ENCODE results near the gene MAMLD1. TPM values are rescaled to one million over a fixed set of nuclear protein-coding genes. Genes with fewer than 3 reads are reported as not detected.

The MAMLD1 gene
- total RNA-seq, 2 donors from 2014 or later, result 0.56 to 3.3 TPM

GRCh38 chrX:150460781-150461180, 97.7 kb downstream of the MAMLD1 start:
- DNase-seq (ENCODE audit: low spot score), result no peak
- H3K4me3 ChIP-seq, result no peak overlapping the region
- no peaks in the 10 kb centered on the region for H3K27me3 ChIP-seq
- no peak for TF ChIP-seq CTCF (IDR thresholded peaks at IDR 0.05)
- H3K36me3 ChIP-seq, result no peaks in the 10 kb centered on the region
- no peaks in the 10 kb centered on the region for H3K4me1 ChIP-seq
- no peak overlapping the region for H3K27ac ChIP-seq
- no peaks in the 10 kb centered on the region for H3K9me3 ChIP-seq

GRCh38 chrX:150463566-150463965, 100.4 kb downstream of the MAMLD1 start:
- peaks cover 0 to 3% of the 10 kb centered on the region in 2 donors for H3K4me1 ChIP-seq
- H3K36me3 ChIP-seq, result no peaks in the 10 kb centered on the region
- DNase-seq (ENCODE audit: low spot score), result peak; percentile 13
- no peak overlapping the region for H3K4me3 ChIP-seq
- no peak for TF ChIP-seq CTCF (IDR thresholded peaks at IDR 0.05)
- no peak overlapping the region for H3K27ac ChIP-seq
- H3K27me3 ChIP-seq, result no peaks in the 10 kb centered on the region
- no peaks in the 10 kb centered on the region for H3K9me3 ChIP-seq

GRCh38 chrX:150464001-150464400, 100.9 kb downstream of the MAMLD1 start:
- H3K9me3 ChIP-seq, result no peaks in the 10 kb centered on the region
- peaks cover 0 to 3% of the 10 kb centered on the region in 2 donors for H3K4me1 ChIP-seq
- no peak overlapping the region for H3K4me3 ChIP-seq
- DNase-seq (ENCODE audit: low spot score), result peak; percentile 16
- TF ChIP-seq CTCF (IDR thresholded peaks at IDR 0.05), result no peak
- H3K36me3 ChIP-seq, result no peaks in the 10 kb centered on the region
- H3K27ac ChIP-seq, result no peak overlapping the region
- no peaks in the 10 kb centered on the region for H3K27me3 ChIP-seq

GRCh38 chrX:150465326-150465725, 102.2 kb downstream of the MAMLD1 start:
- Histone ChIP-seq H3K27ac (peak overlapping the region; percentile 16 to 40), H3K9me3 (no peaks in the 10 kb centered on the region), H3K36me3 (no peaks in the 10 kb centered on the region), H3K27me3 (no peaks in the 10 kb centered on the region), H3K4me3 (no peak overlapping the region), H3K4me1 (peaks cover 0 to 3% of the 10 kb centered on the region in 2 donors)
- no peak for DNase-seq (ENCODE audit: low spot score)
- no peak for TF ChIP-seq CTCF (IDR thresholded peaks at IDR 0.05)

- H3K4me1 ChIP-seq, result peaks cover 0 to 3% of the 10 kb centered on the region in 2 donors
- H3K36me3 ChIP-seq, result no peaks in the 10 kb centered on the region
- H3K9me3 ChIP-seq, result no peaks in the 10 kb centered on the region
- H3K27me3 ChIP-seq, result no peaks in the 10 kb centered on the region
- H3K27ac ChIP-seq, result peak overlapping the region; percentile 16 to 40
- no peak for TF ChIP-seq CTCF (IDR thresholded peaks at IDR 0.05)
- H3K4me3 ChIP-seq, result no peak overlapping the region
- DNase-seq (ENCODE audit: low spot score), result no peak
Observed at GRCh38 chrX:150465881-150466775, 103.0 kb downstream of the MAMLD1 start.
